HL-60/S4 (cell line): ENCODE measurements around the gene GPR156.
"Not testable (repeated sequence)": the region's sequence is repeated elsewhere in the genome, so short reads cannot be mapped to it uniquely, and the experiment has no call there.

ENCODE experiments used
- in situ Hi-C: fragments of 300-500 bp; cut with MboI; formaldehyde crosslinking; loops from 2 replicates; pipeline ENCODE4 v1.14.3; 2022; ENCODE audit warnings: low sequenced_read_pairs

GPR156 gene

GRCh38 chr3:120284747-120285507 lies at the start of gene GPR156:
GPR156 (minus strand) TSS chr3:120285222; CDS start chr3:120244098, 41,124 bp downstream.
- in situ Hi-C loops: no loop called here

DNA sequence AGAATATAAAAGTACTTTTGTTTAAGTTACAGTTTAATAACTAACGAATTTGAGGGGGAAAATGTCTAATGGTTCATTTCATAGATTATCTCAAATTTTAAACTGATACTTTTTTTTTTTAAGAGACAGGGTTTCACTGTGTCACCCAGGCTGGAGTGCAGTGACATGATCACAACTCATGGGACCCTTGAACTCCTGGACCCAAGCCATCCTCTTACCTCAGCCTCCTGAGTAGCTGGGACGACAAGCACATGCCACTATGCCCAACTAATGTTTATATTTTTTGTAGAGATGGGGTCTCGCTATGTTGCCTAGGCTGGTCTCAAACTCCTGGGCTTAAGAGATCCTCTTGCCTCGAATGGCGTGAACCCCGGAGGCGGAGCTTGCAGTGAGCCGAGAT lies 47.6 kb upstream of the GPR156 start:
- in situ Hi-C loops: no loop called here

- in situ Hi-C loops: no loop called here
Observed at GRCh38 chr3:120331076-120331475, 46.1 kb upstream of the GPR156 start.

- in situ Hi-C loops: no loop called here
Observed at GRCh38 chr3:120326784-120327183, 41.8 kb upstream of the GPR156 start.

DNA sequence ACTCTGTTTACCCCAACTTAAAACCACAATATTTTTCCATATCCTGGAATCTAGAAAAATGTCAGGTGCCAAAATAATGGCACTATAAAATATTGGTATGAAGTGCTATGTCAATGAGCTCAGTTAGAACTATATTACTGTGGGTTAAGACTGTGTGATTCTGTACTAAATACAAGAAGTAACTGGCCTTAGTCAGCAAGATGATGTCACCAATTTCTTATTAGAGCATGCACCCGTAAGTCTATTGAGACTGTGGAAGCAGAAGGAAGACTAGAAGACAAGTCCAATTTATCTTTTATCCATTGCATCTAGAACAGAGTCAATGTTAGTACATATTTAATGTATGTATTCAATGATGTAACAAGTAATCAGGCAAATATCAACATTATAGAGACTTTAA lies 39.2 kb upstream of the GPR156 start:
- in situ Hi-C loops: no loop called here

- in situ Hi-C loops: not testable (repeated sequence)
Observed at GRCh38 chr3:120323761-120324160, 38.7 kb upstream of the GPR156 start.

DNA sequence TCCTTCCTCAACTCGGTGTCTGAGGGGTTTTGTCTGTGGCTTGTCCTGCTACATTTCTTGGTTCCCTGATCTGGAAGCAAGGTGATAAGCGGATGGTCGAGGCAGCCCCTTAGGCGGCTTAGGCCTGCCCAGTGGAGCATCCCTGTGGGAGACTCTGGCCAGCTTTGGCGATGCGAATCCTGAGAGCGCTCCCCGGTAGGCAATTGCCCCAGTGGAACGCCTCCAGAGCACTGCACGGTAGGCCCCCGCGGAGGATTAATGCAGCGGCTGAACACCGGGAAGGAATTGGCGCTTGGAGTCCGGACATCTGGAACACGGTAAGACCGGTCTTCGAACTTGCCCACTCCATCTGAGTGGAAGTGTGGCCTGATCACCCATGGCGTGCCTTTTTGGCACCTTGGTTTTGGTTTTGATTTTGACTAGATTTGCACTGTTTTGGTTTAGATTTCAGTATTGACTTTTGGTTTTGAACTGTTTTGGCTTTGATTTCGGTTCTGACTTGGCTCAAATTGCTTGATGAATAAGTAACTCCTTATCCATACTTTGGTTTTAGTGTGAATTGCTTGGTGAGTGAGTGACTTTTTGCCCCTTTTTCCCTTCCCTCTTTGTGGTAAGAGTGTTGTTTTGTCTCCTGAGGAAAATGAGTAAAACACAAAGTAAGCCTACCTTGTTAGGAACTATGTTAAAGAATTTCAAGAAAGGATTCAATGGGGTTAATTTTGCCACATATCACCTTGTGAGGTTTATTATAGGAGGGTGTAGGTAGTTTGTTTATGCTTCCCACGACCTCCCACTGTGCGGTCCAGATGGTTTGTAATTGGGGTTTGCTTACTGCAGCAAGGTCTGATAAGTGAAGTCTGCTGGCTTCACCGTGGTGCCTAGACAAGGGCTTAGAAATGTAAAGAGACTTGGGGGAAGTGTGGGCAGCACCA lies 27.1 kb upstream of the GPR156 start:
- in situ Hi-C loops: no loop called here

DNA sequence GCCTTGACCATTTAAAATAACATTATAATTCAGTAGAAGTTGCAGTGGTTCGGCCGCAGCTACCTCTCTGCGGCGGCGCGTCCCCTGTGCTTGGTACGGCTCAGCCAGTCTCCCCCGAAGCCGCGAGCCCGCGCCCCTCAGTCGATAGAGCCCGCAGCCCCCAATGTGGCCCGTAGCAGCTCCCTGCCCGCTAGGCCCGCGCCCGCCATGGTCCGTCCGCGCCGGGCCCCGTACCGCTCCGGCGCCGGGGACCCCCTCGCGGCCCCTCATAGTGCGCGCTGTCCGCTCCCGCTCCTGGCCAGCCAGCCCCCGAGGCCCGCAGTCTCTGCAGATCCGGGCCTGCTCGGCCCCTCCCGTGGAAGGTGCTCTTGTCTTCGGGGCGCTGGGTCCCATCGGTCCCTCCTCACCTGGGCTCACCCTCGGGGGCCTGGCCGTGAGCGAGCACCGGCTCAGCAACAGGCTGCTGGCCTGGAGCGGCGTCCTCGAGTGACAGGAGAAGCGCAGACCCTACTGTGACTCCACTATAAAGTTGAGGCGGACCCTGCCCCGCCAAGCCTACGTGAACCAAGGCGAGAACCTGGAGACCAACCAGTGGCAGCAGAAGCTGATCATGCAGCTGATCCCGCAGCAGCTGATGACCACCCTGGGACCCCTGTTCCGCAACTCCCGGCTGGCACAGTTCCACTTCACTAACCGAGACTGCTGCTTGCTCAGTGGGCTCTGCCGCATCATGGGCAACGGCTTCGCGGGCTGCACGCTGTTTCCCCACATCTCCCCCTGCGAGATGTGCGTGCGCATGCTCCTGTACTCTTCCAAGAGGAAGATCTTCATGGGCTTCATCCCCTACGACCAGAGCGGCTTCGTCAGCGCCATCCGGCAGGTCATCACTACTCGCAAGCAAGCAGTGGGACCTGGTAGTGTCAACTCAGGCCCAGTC lies 21.8 kb upstream of the GPR156 start:
- in situ Hi-C loops: no loop called here

- in situ Hi-C loops: no loop called here
Observed at GRCh38 chr3:120304616-120305015, 19.6 kb upstream of the GPR156 start.

GRCh38 chr3:120302361-120302760 lies 17.3 kb upstream of the GPR156 start:
- in situ Hi-C loops: no loop called here

DNA sequence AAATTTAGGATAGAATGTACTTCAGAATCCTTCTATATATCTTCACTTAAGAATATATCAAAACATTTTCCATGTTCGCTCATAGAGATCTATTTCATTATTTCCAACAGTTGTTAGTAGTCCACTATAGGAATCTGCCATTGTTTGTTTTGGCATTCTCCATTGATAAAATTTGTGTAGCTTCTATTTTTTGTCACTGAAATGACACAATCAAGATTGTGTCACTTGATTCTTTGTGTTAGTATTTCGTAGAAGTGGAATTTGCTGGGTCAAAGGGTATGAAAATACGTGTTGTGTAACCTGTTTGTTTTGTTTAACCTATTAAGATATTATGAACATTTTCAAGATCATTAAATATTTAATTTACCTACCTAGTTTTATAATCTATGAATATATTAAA lies 15.9 kb upstream of the GPR156 start:
- in situ Hi-C loops: no loop called here

- in situ Hi-C loops: no loop called here
Observed at GRCh38 chr3:120299403-120299802, 14.4 kb upstream of the GPR156 start.

- in situ Hi-C loops: no loop called here
Observed at GRCh38 chr3:120298996-120299395, 14.0 kb upstream of the GPR156 start.

DNA sequence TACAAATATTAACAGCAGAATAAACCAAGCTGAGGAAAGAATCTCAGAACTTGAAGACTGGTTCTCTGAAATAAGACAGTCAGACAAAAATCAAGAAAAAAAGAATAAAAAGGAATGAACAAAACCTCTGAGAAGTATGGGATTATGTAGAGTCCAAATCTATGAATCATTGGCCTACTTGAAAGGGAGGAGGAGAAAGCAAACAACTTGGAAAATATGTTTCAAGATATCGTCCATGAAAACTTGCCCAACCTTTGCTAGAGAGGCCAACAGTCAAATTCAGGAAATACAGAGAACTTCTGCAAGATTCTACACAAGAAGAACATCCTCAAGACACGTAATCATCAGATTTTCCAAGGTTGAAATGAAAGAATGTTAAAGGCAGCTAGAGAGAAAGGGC lies 6.5 kb upstream of the GPR156 start:
- in situ Hi-C loops: not testable (repeated sequence)

DNA sequence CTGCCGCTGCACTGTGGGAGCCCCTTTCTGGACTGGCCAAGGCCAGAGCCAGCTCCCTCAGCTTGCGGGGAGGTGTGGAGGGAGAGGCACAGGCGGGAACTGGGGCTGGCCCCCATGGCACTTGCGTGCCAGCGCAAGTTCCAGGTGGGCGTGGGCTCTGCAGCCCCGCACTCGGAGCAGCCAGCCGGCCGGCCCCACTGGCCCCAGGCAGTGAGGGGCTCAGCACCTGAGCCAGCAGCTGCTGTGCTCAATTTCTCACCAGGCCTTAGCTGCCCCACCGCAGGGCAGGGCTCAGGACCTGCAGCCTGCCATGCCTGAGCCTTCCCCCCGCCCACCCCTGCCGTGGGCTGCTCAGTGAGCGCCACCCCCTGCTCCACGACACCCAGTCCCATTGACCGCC lies 4.6 kb upstream of the GPR156 start:
- in situ Hi-C loops: no loop called here

GRCh38 chr3:120286465-120286864 lies 1.4 kb upstream of the GPR156 start:
- in situ Hi-C loops: no loop called here

DNA sequence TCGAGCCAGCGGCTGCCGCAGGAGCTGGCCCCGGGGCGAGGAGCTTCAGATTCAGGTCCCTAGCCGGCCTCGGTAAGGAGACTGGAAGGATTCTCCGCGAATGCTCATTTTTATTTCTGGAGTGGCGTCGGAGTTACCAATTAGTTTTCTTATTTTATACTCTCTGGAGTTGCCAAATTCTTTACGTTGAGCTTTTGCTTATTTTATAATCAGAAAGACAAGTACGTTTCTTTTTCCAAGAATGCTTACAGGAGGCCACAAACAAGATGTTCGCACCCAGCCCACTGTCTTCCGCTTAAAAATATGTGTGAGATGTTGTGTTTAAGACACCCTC lies 453 bp upstream of the GPR156 start:
- in situ Hi-C loops: no loop called here

- in situ Hi-C loops: no loop called here
Observed at GRCh38 chr3:120281261-120281660, 3.8 kb downstream of the GPR156 start.

GRCh38 chr3:120280566-120280965 lies 4.5 kb downstream of the GPR156 start:
- in situ Hi-C loops: no loop called here

DNA sequence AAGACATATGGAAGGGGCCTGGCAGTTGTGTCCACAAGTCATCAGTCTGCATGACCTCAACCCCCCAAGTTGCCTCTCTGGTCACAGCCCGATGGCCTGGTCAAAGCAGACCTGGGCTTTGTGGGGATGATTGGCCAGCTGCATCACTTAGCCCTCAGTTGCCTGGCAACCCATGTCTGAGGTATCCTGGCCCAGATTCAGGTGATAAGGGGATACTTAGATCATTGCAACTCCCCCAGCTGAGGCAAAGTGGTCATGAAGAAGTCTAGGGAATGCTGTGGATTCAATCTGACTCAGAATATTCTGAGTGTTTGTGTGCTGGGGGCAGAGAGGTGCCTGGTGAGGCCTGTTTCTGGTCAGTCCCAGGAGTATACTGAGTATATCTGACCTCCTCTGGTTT lies 5.0 kb downstream of the GPR156 start:
- in situ Hi-C loops: no loop called here

GRCh38 chr3:120276767-120277166 lies 8.3 kb downstream of the GPR156 start:
- in situ Hi-C loops: no loop called here
